ENCODE results near the gene HS2ST1. TPM values are rescaled to one million over a fixed set of nuclear protein-coding genes. Genes with fewer than 3 reads are reported as not detected.

Gene HS2ST1
- total RNA-seq, 4 donors from 2014 or later, result 13.2 to 19.6 (median 16.7) TPM

- intact Hi-C loops (cut with DNase I), result no loop called here
- Histone ChIP-seq H3K9me3 (no peaks in the 10 kb centered on the region), H3K27ac (no peak overlapping the region), H3K4me3 (replicated peaks in 1 of 3) (no peak overlapping the region), H3K4me1 (no peaks in the 10 kb centered on the region), H3K36me3 (no peaks in the 10 kb centered on the region), H3K27me3 (no peaks in the 10 kb centered on the region)
- no peak for TF ChIP-seq CTCF (IDR thresholded peaks at IDR 0.05)
- TF ChIP-seq POLR2A (IDR thresholded peaks at IDR 0.05), result no peak
- 90 to 91% methylated on average over 4 of the region's 4 CpGs for WGBS, 2 donors
- DNase-seq, result no peak
These were observed 79.0 kb downstream of the HS2ST1 start for GRCh38 chr1:86993269-86993985.

GRCh38 chr1:86994061-86994460, 79.6 kb downstream of the HS2ST1 start:
- Histone ChIP-seq H3K27ac (no peak overlapping the region), H3K36me3 (no peaks in the 10 kb centered on the region), H3K4me1 (no peaks in the 10 kb centered on the region), H3K4me3 (replicated peaks in 1 of 3) (no peak overlapping the region), H3K9me3 (no peaks in the 10 kb centered on the region), H3K27me3 (no peaks in the 10 kb centered on the region)
- DNase-seq, result no peak
- TF ChIP-seq POLR2A (IDR thresholded peaks at IDR 0.05) (no peak), CTCF (IDR thresholded peaks at IDR 0.05) (no peak)
- intact Hi-C loops (cut with DNase I), result no loop called here

GRCh38 chr1:86997538-86997937, 83.1 kb downstream of the HS2ST1 start:
- intact Hi-C loops (cut with DNase I), result no loop called here
- no peaks in the 10 kb centered on the region for H3K9me3 ChIP-seq
- no peak for DNase-seq
- no peaks in the 10 kb centered on the region for H3K4me1 ChIP-seq
- 76 to 78% methylated on average over 1 of the region's 1 CpG for WGBS, 2 donors
- no peaks in the 10 kb centered on the region for H3K36me3 ChIP-seq
- H3K4me3 ChIP-seq (replicated peaks in 1 of 3), result no peak overlapping the region
- H3K27me3 ChIP-seq, result no peaks in the 10 kb centered on the region
- TF ChIP-seq POLR2A (IDR thresholded peaks at IDR 0.05), result no peak
- no peak for TF ChIP-seq CTCF (IDR thresholded peaks at IDR 0.05)
- H3K27ac ChIP-seq, result no peak overlapping the region

- H3K9me3 ChIP-seq, result no peaks in the 10 kb centered on the region
- TF ChIP-seq CTCF (IDR thresholded peaks at IDR 0.05) (no peak), POLR2A (IDR thresholded peaks at IDR 0.05) (no peak)
- H3K27ac ChIP-seq, result no peak overlapping the region
- no peaks in the 10 kb centered on the region for H3K36me3 ChIP-seq
- no peaks in the 10 kb centered on the region for H3K27me3 ChIP-seq
- H3K4me3 ChIP-seq (replicated peaks in 1 of 3), result no peak overlapping the region
- H3K4me1 ChIP-seq, result no peaks in the 10 kb centered on the region
- WGBS, 2 donors, result 93 to 95% methylated on average over 3 of the region's 3 CpGs
- DNase-seq, result no peak
- intact Hi-C loops (cut with DNase I), result no loop called here
These were observed 83.8 kb downstream of the HS2ST1 start for GRCh38 chr1:86998280-86998679.

- no peak for DNase-seq
- no peaks in the 10 kb centered on the region for H3K4me1 ChIP-seq
- no peaks in the 10 kb centered on the region for H3K9me3 ChIP-seq
- intact Hi-C loops (cut with DNase I), result no loop called here
- no peaks in the 10 kb centered on the region for H3K36me3 ChIP-seq
- no peak overlapping the region for H3K4me3 ChIP-seq (replicated peaks in 1 of 3)
- H3K27ac ChIP-seq, result no peak overlapping the region
- H3K27me3 ChIP-seq, result no peaks in the 10 kb centered on the region
- no peak for TF ChIP-seq CTCF (IDR thresholded peaks at IDR 0.05)
- no peak for TF ChIP-seq POLR2A (IDR thresholded peaks at IDR 0.05)
These were observed 84.3 kb downstream of the HS2ST1 start for GRCh38 chr1:86998727-86999126.

All from thyroid gland (tissue), 4 donors.